HL-60/S4 treated with retinoic acid at 250 ng/mL for 4 days and 3 days (cell line): ENCODE data around the gene HK2.
"Not testable (repeated sequence)": the region's sequence is repeated elsewhere in the genome, so short reads cannot be mapped to it uniquely, and the experiment has no call there.

ENCODE experiments used
- in situ Hi-C: fragments of 300-500 bp; cut with MboI; formaldehyde crosslinking; loops from 2 replicates; pipeline ENCODE4 v1.7.0; 2022; ENCODE audit warnings: low sequenced_read_pairs

HK2 gene

GRCh38 chr2:74833418-74834233, at the start of gene HK2:
HK2 (plus strand) TSS chr2:74834127; CDS start chr2:74834581, 454 bp downstream.
- in situ Hi-C loops, result no loop called here

- in situ Hi-C loops, result no loop called here
Measured at GRCh38 chr2:74789271-74789670, 44.7 kb upstream of the HK2 start.

- in situ Hi-C loops, result no loop called here
Measured at GRCh38 chr2:74792282-74792681, 41.6 kb upstream of the HK2 start.

GRCh38 chr2:74794878-74795277, 39.0 kb upstream of the HK2 start:
- in situ Hi-C loops, result not testable (repeated sequence)

- in situ Hi-C loops, result no loop called here
Measured at GRCh38 chr2:74806355-74806839, 27.5 kb upstream of the HK2 start.

GRCh38 chr2:74806920-74807319, 27.0 kb upstream of the HK2 start:
- in situ Hi-C loops, result no loop called here

- in situ Hi-C loops, result no loop called here
Measured at GRCh38 chr2:74812787-74813590, 20.9 kb upstream of the HK2 start.

GRCh38 chr2:74814102-74814501, 19.8 kb upstream of the HK2 start:
- in situ Hi-C loops, result no loop called here

GRCh38 chr2:74815941-74816340, 18.0 kb upstream of the HK2 start:
- in situ Hi-C loops, result no loop called here

- in situ Hi-C loops, result no loop called here
Measured at GRCh38 chr2:74816540-74817303, 17.2 kb upstream of the HK2 start.

- in situ Hi-C loops, result no loop called here
Measured at GRCh38 chr2:74817304-74817675, 16.6 kb upstream of the HK2 start.

- in situ Hi-C loops, result no loop called here
Measured at GRCh38 chr2:74819702-74820101, 14.2 kb upstream of the HK2 start.

GRCh38 chr2:74821177-74822126, 12.5 kb upstream of the HK2 start:
- in situ Hi-C loops, result no loop called here

- in situ Hi-C loops, result no loop called here
Measured at GRCh38 chr2:74822771-74823566, 11.0 kb upstream of the HK2 start.

- in situ Hi-C loops, result no loop called here
Measured at GRCh38 chr2:74824679-74825078, 9.2 kb upstream of the HK2 start.

GRCh38 chr2:74828543-74828942, 5.4 kb upstream of the HK2 start:
- in situ Hi-C loops, result no loop called here

GRCh38 chr2:74831693-74832530, 2.0 kb upstream of the HK2 start:
- in situ Hi-C loops, result no loop called here

GRCh38 chr2:74834234-74834791, 386 bp downstream of the HK2 start:
- in situ Hi-C loops, result not testable (repeated sequence)
